ENCODE data around the gene CFAP43.

CFAP43 gene

GRCh38 chr10:104130041-104130440 is 102.1 kb downstream of the CFAP43 start:
- FAIRE-seq, result no peak

- no peak for FAIRE-seq
Observed at GRCh38 chr10:104128214-104128613, 104.0 kb downstream of the CFAP43 start.

DNA sequence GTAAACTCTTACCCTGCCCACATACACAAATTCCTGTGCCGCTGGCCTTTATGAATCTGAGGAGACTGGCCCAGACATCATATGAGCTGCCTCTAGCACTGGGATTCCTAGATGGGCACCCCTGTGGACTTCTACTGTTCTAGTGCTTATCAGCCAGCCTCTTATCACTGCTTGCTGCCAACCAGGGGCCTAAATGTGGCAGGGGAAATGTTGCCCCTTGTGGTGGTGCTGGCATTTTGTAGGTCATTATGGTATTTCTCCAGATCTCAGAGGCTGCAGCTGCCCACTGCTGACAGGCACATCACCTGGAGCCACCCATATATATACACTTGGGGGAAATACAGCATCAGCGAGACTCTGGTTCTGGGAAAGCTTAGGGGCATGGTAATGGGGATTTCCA is 104.8 kb downstream of the CFAP43 start:
- FAIRE-seq, result no peak

DNA sequence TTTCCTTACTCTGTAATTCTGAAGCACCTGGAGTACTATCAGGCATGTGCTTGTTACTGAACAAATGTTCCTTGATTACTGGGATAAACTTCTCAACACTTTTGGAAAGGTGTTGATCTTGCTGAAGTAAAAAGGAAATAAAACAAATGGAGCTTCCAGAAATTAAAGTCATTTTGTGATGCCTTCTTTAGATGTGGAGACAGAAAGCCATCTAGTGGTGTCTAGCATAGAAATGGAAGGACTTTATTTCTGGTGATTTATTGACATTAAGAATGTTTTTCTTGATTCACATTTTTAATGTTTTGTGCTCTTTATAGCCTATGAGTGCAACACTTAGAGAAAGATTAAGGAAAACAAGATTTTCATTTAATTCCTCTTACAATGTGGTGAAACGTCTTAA is 108.8 kb downstream of the CFAP43 start:
- peak; percentile 68 for FAIRE-seq

DNA sequence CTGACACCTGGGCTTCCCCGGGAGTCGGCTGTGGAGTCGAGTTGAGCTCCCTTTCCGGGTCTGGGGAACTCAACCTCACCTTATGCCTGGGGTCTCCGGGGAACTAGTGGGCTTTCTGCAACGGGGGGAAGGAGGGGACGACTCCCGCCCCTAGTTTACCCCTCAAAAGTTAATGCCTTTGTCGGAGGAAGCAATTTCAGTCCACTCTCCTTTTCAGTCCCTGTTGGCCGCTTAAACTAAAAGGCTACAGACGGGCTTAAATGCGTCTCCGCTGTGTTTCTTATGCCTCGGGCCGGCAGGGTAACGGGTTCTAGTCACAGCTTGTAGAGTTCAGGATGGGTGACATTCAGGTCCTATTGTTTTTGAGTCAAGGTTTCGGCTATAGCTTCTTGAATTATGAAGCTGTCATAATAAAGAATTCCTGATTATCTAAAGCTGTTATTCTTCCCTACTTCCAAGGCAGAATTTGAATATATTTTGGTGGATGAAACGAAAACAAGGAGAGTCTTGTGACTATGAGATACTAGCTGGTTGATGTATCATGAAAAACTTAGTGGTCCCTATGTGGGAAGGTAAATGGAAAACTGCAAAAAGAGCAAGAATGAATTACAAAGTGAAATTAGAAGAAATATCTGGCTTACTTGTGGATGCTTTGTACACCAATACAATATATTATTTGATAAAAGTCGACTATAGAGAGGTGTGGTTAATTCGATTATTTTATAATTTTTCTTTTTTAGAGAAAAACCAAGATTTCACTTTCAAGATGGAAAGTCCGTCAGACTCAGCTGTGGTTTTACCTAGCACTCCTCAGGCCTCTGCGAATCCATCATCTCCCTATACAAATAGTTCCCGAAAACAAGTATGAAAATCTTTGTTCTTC is 109.7 kb downstream of the CFAP43 start:
- FAIRE-seq, result no peak

DNA sequence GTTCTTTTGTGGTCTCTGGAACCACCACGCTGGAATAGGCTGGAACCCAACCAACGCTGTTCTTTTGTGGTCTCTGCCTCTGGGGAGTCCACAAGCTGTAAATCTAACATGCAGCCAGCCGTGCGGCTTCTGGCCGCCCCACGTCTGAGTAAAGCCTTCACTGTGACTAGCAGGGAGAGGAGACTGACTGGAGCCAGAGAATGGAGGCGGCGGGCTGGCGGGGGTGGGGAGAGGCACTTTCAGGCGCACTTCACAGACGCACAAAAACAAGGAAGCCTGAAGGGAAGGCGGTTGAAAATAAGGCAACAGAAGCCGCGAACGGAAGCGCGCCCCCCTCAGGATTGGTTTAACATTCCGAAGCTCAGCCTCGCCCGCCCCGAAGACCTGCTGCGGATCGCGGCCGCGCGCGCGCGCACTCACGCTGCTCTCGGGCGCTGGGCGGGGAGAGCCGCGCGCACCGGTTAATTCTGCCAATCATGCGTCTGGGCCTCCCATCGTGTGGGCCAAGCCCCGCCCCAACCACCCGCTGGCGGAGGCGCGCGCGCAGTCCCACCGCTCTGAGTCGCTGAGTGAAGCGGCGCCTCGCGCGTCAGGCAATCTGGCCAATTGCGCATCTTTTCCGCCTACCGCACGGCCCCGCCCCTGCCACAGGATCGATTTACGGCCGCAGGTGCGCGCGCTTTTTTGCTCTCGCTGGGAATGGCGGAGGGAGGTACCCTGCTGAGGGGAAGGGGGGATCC is 110.5 kb downstream of the CFAP43 start, which contains the start of gene SFR1:
SFR1 (plus strand) TSS at position 687 of the 740 bp plus-strand sequence; CDS start at position 700, 13 bp downstream.
- FAIRE-seq, result peak; percentile 90

DNA sequence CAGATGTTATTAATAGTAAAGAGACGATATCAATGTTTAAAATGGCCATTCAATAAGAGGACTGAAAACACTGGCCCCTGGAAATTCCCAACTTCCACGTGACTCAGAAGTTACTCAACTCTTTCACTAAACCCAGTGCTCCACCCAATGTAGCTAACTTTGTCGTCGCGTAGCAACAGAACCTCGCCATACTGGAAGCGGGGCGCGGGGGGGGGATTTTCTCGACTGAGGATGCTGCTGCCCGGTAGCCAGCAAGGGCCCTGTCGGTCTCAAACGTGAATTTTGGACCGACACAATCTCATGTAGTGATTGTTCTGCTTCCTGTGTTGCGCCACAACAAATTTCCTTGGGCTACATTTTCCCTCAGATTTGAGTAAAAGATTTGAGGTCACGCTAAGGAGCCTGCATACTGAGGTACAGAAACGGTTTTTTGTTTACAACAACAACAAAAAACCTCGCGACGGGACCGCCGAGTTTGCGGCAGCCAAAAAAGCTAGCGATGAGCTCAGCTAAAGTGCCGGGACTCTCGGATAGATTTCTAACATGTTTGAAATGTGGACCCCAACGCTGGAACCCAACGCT is 111.2 kb downstream of the CFAP43 start:
- peak; percentile 61 for FAIRE-seq

DNA sequence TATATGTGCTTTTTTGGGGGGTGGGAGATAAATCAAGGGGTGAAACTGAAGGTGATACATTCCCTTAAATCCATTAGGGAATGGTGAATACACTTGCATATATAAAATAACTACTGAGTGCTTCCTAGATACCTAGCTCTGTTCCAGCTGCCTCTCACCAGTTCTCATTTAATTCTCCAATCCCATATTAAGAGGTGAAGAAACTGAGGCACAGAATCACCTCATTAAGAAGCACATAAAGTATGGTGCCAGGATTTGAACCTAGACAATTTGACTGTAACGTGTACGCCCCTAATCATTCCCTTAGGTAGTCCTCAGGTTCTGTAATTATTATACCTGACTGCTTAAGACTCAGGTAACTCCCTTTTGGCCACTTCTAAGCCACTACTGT is 111.7 kb downstream of the CFAP43 start:
- FAIRE-seq, result no peak

GRCh38 chr10:104119996-104120395 is 112.2 kb downstream of the CFAP43 start:
- FAIRE-seq, result no peak

DNA sequence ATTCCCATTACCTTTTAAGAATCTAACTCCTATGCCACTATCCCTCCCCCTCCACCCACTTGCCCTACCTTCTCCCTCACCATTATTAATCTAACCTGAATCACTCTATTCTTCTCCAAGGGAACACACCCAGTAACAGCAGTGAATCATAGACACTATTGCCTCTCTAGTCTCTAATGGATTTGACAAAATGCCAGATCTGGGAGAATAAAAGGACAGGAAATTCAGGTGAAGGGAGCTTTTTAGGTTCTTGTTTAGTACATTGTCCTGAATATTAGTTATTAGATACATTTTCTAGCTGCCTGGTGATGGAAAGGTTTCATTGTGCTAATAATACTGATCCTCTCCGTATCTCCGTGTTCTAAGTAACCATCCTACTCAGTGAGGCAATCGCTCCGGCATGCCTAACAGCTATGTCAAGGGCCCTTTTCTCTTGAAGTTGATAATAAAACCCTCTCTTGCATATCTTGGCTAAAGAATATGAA is 114.3 kb downstream of the CFAP43 start:
- FAIRE-seq, result no peak

DNA sequence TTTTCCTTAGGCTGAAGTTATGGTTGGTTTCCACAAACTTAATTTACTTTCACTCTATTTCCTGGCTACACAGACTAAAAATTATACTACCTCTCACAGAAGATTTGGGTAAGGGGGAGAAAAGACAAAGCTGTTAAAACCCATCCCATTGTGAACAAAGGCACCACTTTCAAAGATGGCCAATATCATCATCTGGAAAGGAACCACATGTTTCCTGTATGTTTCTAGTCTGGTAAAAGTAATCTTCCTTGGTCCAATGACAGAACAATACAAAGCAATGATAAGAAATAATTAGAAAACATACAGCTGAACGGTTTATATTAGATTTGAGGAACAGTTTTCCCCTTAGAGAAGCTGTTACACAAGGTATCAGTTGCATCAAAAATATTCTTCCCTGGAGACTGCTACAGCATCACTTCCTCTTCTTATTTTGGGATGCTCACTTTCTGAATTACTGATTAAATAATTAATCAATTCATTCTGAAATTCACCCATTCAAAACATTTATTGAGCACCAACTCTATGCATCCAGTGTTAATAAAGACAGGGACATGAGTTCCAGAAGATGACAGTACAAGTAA is 118.7 kb downstream of the CFAP43 start:
- no peak for FAIRE-seq

GRCh38 chr10:104109908-104110662 is 122.1 kb downstream of the CFAP43 start:
- FAIRE-seq, result no peak

DNA sequence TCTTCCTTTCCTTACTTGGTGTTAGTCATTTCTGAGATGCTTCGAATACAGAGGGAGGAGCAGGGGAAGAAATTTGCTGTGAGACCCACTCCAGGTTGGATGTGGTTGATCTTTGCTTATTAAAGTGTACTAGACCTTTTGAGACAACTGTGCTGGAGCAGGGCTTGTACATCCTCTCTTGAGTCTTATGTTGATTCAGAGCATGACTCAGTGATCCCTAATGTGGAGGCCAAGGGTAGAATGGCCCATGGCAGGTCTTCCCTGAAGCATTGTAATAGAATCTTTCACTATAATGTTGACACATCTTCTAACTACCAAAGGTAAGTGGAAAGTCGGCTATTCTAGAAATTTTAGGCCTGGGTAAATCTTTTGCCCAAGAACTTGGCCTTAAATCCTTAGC is 127.2 kb downstream of the CFAP43 start:
- FAIRE-seq, result no peak

DNA sequence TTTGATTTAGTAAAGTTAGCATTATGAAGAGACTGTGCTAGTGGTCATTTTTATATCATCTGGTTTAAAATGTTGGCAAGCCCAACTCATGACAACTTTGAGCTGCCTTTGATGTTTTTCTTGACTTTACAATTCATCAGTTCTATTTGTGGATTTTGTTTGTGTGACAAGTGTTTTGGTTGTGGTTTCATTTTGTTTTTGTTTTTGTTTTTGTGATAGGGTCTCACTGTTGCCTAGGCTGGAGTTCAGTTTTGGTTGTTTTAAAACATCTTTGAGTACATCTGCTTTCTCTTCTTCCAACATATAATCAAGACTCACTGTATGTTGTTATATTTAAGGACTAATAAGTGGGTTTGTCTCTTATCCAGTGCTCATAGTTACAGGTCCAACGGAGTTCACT is 127.7 kb downstream of the CFAP43 start:
- FAIRE-seq, result no peak

GRCh38 chr10:104103956-104104355 is 128.2 kb downstream of the CFAP43 start:
- FAIRE-seq, result no peak

DNA sequence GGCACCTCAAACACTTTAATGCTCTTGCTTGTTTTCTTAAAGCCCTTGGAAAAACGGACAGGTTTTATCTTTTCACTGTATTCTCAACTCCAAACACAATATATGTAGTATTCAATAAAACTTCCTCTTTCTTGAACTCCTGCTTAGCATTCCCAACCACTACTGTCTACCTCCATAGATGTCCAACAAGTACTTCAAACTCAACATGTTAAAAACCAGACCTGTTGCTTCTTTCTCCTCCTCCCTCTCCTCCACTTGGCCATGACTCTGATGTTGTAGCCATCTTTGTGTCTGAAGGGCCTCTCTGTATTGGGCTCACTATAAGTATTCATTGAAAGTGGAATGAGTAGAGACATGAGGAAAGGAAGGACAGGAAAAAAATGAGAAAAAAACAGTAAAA is 130.3 kb downstream of the CFAP43 start:
- FAIRE-seq, result no peak

- FAIRE-seq, result no peak
Observed at GRCh38 chr10:104100795-104101194, 131.4 kb downstream of the CFAP43 start.

DNA sequence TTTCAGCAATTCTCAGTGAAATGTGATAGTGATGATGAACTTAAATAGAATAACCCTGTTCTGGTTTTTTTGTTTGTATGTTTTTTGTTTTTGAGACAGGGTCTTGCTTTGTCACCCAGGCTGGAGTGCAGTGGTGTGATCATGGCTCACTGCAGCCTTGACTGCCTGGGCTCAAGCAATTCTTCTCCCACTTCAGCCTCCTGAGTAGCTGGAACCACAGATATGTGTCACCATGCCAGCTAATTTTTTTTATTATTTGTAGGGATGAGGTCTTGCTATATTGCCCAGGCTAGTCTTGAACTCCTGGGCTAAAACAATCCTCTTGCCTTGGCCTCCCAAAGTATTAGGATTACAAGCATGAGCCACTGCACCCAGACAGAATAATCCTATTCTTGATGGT is 132.2 kb downstream of the CFAP43 start:
- FAIRE-seq, result no peak

DNA sequence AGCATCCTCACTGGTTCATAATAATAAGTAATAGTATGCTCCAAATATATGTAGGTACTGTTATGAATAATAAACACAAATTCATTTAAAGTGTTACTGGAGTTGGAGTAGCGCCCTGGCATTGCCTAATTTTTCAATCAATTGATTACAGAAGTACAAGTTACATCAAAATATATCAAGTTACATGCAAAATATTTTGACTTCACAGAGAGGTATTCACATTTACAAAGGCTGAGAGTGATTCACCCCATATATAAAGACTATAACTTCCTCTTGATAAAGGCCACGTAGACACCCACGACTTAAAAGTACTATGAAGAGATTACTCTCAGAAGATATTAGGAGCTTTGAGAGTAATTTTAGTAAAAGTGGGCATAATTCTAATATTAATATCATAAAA is 132.9 kb downstream of the CFAP43 start:
- FAIRE-seq, result no peak

DNA sequence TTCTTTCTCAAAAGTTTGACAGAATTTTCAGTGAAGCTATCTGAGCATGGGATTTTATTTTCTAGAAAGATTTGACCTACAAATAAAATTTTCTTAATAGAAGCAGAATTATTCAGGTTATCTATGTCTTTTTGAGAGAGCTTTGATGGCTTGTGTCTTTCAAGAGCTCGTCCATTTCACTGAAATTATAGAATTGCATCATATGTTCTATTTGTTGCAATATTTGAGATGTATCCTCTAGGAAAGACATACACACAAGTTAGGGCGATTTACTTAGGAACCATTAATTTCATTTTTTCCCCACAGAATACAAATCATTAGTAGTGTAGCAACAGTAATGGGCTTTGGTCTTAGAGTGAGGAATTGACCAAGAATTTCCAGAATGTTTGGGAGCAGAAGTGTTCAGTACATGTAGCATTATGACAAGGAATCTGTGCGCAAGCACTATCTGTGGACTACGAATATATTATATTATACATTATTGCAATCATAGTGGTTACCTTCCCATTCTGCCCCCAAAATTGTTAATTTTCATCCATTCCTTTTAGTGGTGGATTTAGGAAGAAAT is 133.7 kb downstream of the CFAP43 start:
- FAIRE-seq, result no peak

- no peak for FAIRE-seq
Observed at GRCh38 chr10:104096692-104097091, 135.5 kb downstream of the CFAP43 start.

DNA sequence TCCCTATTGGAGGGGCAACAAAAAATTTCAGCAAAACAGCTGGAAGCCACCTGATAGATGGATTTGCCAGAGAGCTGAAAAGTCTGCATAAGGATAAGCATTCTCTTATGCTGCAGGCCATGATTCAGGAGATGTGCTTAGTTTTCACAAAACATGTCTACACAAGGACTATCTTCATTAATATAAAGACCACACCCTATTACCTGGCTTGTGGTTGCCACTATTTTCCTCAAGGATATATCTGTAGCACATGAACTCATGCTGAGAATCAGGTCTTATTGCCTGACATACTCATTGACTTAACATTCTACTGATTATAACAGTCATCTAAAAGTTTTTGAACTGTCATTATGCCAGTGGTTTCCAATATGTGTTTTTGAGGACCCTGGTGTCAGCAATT is 139.4 kb downstream of the CFAP43 start:
- no peak for FAIRE-seq
